Measurements from ENCODE around the gene ATXN7. TPM values are rescaled to one million over a fixed set of nuclear protein-coding genes. Genes with fewer than 3 reads are reported as not detected.

The ATXN7 gene
- total and polyA plus RNA-seq, 8 donors, result 2.1 to 333 (median 30.8) TPM

GRCh38 chr3:63900010-63900409, 36.3 kb downstream of the ATXN7 start:
- DNase-seq, result no peak
- no peak for TF ChIP-seq CTCF (IDR thresholded peaks at IDR 0.05)
- TF ChIP-seq EP300 (IDR thresholded peaks at IDR 0.05), result no peak
- Histone ChIP-seq H3K27ac (no peak overlapping the region), H3K4me1 (peaks cover 0 to 18% (median 10%) of the 10 kb centered on the region in 4 donors), H3K27me3 (no peaks in the 10 kb centered on the region), H3K36me3 (peaks cover 0 to 29% (median 24%) of the 10 kb centered on the region in 4 donors), H3K4me3 (no peak overlapping the region), H3K9me3 (no peaks in the 10 kb centered on the region)
- 92 to 95% (median 94%) methylated on average over 5 of the region's 5 CpGs for WGBS, 5 donors
- intact Hi-C loops (cut with DNase I; ENCODE audit: low total_unique reads), result no loop called here

GRCh38 chr3:63900459-63900858, 36.8 kb downstream of the ATXN7 start:
- intact Hi-C loops (cut with DNase I; ENCODE audit: low total_unique reads), result no loop called here
- peaks cover 0 to 33% (median 25%) of the 10 kb centered on the region in 4 donors for H3K36me3 ChIP-seq
- H3K4me1 ChIP-seq, result peaks cover 0 to 14% (median 5%) of the 10 kb centered on the region in 4 donors
- H3K27ac ChIP-seq, result no peak overlapping the region
- no peak for TF ChIP-seq EP300 (IDR thresholded peaks at IDR 0.05)
- TF ChIP-seq POLR2A (IDR thresholded peaks at IDR 0.05), result no peak
- peak in 1 of 2 donors; percentile 40 for DNase-seq
- WGBS, 5 donors, result 71 to 92% (median 81%) methylated on average over 2 of the region's 2 CpGs
- no peak overlapping the region for H3K4me3 ChIP-seq
- no peaks in the 10 kb centered on the region for H3K27me3 ChIP-seq
- no peaks in the 10 kb centered on the region for H3K9me3 ChIP-seq

- Histone ChIP-seq H3K36me3 (peaks cover 0 to 21% (median 4%) of the 10 kb centered on the region in 4 donors), H3K4me1 (peaks cover 0 to 10% (median 4%) of the 10 kb centered on the region in 4 donors), H3K27me3 (no peaks in the 10 kb centered on the region), H3K9me3 (no peaks in the 10 kb centered on the region), H3K27ac (no peak overlapping the region), H3K4me3 (no peak overlapping the region)
- no peak for DNase-seq
- no peak for TF ChIP-seq CTCF (IDR thresholded peaks at IDR 0.05)
- TF ChIP-seq POLR2A (IDR thresholded peaks at IDR 0.05), result no peak
- no peak for TF ChIP-seq POLR2AphosphoS5 (IDR thresholded peaks at IDR 0.05)
- TF ChIP-seq EP300 (IDR thresholded peaks at IDR 0.05), result no peak
- intact Hi-C loops (cut with DNase I; ENCODE audit: low total_unique reads), result no loop called here
- WGBS, 5 donors, result 79 to 85% (median 83%) methylated on average over 4 of the region's 4 CpGs
Measured at GRCh38 chr3:63905731-63906620, 42.3 kb downstream of the ATXN7 start.

GRCh38 chr3:63908081-63908736, 44.5 kb downstream of the ATXN7 start:
- Histone ChIP-seq H3K36me3 (peaks cover 0 to 21% (median 3%) of the 10 kb centered on the region in 4 donors), H3K4me1 (peaks cover 1 to 18% (median 16%) of the 10 kb centered on the region in 4 donors), H3K4me3 (no peak overlapping the region), H3K9me3 (no peaks in the 10 kb centered on the region), H3K27me3 (no peaks in the 10 kb centered on the region), H3K27ac (no peak overlapping the region)
- TF ChIP-seq EP300 (IDR thresholded peaks at IDR 0.05) (no peak), CTCF (IDR thresholded peaks at IDR 0.05) (no peak), POLR2AphosphoS5 (IDR thresholded peaks at IDR 0.05) (no peak), POLR2A (IDR thresholded peaks at IDR 0.05) (no peak)
- WGBS, 5 donors, result 56 to 67% (median 65%) methylated on average over 2 of the region's 2 CpGs
- DNase-seq, result peak in 1 of 2 donors; percentile 39
- intact Hi-C loops (cut with DNase I; ENCODE audit: low total_unique reads), result no loop called here

All from stomach (tissue), 9 donors.